ENCODE measurements around the gene SLC35B2.

SLC35B2 gene

DNA sequence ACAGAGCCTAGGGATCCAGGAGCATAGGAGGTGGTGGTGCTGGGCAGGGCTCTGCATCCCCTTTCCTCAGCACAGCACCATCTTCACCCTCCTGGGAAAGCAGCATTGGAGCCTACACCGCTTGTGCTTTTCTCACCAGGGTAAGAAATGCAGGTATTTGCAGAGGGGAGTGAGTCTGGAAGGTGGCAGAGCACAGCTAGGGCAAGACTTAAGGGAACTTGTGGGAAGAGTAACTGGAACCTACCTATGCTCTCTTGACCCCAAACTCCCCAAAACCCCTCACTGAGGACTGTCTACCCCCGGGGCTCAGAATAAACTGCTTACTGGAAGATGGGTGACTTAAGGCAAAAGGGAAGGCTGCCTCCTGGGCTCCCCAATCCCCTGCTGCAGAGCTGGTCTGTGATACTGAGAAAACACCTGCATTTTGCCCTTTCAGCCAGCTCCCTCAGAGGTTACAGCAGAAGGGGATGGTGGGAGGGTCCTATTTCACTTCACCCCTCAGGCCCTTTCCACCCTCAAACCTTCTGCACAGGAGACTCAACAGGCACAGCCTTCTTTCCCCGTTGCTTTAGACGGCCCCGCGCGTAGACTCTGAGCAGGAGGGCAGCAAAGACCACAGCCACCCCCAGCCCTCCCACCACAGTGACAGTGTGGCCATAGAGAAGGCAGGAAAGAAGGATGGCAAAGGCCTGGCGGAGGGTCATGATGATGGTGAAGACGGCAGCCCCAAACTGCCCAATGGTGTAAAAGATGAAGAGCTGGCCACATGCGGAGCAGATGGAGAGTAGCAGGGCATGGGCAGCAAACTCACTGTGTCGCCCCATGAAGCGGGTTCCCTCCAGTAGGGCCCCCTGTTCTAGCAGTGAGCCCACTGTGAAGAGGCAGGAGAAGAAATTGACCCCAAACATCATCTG, 2.9 kb downstream of the SLC35B2 start:
- DNase-seq (ENCODE audit: low spot score), result peak; percentile 70

DNA sequence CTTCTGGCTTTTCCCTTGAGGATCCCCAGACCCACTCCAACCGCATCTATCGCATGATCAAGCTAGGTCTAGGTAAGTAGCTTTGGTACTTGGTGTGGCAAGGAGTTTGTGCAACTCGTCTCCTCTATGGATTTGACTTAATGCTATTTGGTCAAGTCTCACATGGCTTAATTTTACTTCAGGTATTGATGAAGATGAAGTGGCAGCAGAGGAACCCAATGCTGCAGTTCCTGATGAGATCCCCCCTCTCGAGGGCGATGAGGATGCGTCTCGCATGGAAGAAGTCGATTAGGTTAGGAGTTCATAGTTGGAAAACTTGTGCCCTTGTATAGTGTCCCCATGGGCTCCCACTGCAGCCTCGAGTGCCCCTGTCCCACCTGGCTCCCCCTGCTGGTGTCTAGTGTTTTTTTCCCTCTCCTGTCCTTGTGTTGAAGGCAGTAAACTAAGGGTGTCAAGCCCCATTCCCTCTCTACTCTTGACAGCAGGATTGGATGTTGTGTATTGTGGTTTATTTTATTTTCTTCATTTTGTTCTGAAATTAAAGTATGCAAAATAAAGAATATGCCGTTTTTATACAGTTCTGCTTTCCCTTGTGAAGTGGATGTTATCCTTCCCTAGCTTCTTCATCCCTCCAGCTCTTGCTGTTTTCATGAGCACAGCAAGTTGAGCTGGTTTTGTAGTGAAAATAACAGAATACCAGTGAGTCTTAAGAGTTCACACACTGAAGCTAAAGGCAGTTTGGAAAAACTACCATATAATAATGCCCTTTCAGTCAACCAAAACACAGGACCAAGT, 3.8 kb downstream of the SLC35B2 start:
- peak; percentile 77 for DNase-seq (ENCODE audit: low spot score)

DNA sequence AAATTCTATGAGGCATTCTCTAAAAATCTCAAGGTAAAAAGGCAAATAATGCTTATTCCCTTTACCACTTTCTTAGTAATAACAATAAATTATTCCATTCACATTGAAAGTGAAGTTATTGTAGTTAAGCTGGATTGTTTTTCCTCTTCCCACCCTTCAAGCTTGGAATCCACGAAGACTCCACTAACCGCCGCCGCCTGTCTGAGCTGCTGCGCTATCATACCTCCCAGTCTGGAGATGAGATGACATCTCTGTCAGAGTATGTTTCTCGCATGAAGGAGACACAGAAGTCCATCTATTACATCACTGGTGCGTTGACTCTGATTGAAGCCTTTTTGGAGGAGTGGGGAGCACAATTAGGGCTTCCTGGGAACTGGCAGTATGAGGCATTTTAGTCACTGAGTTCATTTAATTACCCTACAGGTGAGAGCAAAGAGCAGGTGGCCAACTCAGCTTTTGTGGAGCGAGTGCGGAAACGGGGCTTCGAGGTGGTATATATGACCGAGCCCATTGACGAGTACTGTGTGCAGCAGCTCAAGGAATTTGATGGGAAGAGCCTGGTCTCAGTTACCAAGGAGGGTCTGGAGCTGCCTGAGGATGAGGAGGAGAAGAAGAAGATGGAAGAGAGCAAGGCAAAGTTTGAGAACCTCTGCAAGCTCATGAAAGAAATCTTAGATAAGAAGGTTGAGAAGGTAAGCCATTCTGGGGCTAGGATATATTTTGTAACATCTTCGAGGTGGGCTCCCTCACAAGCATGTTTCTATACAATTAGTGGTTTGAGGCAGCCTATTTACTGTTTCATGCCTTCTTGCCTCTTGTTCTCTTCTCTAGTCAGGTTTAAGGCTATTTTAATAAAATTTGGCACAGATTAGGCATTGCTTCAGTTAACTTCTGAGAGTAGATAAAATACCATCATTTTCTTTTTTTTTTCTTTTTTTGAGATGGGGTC, 5.5 kb downstream of the SLC35B2 start:
- DNase-seq (ENCODE audit: low spot score), result peak; percentile 51

DNA sequence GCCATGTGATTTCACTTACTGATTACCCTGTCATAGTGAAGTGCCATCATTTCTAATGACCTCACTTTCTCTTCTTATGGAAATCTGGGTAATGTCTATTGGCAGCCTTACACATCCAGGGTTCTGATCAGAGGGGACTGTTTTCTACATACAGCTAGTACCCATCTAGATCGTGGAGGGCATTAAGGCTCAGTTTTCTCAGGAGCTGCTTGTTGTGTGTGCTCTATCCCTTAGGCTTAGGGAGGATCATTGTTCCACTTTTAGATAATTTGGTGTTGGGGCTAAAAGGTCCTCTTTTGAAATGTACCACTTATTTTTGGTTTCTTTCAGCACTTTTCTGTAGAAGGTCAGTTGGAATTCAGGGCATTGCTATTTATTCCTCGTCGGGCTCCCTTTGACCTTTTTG, 6.6 kb downstream of the SLC35B2 start:
- peak; percentile 45 for DNase-seq (ENCODE audit: low spot score)

DNA sequence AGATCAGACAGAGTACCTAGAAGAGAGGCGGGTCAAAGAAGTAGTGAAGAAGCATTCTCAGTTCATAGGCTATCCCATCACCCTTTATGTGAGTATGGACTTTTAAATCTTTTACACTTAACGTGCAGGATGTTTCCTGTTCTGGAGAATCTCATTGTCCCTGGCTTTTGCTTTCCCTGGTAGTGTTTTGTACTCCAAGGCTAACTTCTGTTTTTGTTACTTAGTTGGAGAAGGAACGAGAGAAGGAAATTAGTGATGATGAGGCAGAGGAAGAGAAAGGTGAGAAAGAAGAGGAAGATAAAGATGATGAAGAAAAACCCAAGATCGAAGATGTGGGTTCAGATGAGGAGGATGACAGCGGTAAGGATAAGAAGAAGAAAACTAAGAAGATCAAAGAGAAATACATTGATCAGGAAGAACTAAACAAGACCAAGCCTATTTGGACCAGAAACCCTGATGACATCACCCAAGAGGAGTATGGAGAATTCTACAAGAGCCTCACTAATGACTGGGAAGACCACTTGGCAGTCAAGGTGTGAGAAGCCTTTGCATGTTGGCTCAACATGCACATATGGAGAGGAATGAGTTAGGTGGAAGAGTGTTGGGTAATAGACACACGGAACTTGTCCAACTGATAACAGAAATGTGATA, 7.1 kb downstream of the SLC35B2 start:
- DNase-seq (ENCODE audit: low spot score), result no peak

DNA sequence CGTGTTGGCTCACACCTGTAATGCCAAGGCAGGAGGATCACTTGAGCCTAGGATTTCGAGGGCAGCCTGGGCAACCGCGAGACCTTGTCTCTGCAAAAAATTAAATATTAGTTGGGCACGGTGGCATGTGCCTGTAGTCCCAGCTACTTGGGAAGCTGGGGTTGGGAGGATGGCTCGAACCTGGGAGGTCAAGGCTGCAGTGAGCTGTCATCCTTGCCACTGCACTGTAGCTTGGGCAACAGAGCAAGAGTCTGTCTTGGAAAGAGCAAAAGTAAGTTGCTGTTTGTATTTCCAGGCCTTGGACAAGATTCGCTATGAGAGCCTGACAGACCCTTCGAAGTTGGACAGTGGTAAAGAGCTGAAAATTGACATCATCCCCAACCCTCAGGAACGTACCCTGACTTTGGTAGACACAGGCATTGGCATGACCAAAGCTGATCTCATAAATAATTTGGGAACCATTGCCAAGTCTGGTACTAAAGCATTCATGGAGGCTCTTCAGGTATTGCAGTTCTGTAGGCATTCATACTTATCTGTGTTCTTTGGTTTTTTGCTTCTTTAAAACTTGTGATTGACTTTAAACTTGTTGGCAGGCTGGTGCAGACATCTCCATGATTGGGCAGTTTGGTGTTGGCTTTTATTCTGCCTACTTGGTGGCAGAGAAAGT, 8.1 kb downstream of the SLC35B2 start:
- DNase-seq (ENCODE audit: low spot score), result peak; percentile 25

DNA sequence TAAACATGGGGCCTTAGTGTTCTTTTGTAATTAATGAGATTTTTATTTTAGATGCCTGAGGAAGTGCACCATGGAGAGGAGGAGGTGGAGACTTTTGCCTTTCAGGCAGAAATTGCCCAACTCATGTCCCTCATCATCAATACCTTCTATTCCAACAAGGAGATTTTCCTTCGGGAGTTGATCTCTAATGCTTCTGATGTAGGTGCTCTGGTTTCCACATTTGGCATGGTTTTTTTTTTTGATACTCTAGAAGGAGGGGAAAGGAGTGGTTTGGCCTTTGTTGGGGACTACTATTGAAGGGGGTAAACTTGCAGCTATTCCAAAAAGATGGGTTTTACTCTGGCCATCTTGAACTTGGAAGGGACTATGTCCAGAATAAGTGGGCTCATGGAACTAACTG, 8.7 kb downstream of the SLC35B2 start:
- DNase-seq (ENCODE audit: low spot score), result no peak

DNA sequence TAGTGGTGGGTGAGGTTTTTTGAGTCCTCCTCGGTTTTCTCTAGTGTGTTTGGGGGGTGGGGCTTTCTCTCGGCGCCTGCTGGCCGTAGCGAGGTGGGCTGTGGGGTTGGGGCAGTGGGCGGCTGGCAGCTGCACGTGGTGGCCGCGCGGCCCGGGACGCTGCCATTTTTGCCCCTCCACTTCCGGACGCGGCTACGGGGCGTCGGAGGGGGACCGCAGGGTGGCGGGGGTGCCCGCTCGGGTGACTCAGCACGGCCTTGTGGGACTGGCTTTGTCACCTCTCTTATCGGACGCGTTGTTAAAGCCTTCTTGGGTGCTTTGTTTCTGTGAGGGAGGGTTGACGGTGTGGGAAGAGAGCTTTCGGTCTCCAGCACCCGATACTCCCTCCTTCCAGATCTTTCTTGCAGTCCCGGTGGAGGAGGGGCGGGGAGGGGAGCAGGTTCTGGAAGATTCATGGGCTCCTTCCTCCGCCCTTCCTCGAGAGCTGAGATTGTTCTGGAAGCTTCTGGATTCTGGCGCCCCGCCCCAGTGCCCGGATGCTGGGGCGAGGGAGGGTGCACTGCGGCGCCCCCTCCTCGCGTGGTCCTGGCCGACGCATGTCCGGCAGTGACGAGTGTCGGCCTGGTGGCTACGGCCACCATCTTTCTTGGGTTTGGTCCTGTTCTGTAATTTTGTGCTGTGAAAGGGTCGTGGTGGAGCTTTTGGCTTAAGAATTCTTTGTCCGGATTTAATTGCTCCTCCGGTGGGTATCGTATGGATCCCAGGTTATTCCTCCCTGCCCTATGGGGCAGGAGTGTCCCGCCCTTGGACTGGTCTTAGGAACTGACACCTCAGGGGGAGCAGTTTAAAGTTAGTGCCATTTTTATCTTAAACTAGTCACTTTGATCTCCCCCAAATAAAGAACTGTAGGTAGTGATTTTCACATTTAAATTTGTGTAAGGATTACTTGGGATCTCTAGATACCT, 9.7 kb downstream of the SLC35B2 start:
- DNase-seq (ENCODE audit: low spot score), result peak; percentile 64

DNA sequence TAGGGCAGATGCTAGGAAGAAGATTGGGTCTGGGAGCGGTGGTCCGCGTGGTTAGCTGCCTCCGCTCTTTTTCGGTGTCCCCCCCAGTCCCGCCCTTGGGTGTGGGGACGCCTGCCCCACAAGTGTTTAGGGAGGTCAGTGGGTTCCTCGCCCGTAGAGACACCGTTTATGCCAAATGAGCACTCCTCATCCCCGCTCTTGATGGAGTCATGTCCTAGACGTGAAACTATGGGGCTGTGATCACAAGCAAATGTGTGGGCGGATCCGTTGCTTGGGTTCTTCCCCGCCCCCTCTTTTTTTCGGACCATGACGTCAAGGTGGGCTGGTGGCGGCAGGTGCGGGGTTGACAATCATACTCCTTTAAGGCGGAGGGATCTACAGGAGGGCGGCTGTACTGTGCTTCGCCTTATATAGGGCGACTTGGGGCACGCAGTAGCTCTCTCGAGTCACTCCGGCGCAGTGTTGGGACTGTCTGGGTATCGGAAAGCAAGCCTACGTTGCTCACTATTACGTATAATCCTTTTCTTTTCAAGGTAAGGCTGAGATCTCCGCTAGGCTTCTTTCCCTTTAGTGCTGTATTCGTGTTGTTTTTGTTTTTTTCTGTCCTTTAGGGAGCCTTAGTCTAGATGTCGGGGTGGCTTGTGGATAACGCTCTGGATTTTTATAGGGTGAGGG, 10.5 kb downstream of the SLC35B2 start, which contains the start of gene HSP90AB1:
Gene HSP90AB1, plus strand, starts transcription at position 439 of the 675 bp plus-strand sequence. CDS start 1,529 bp downstream, outside the sequence.
- peak; percentile 99 for DNase-seq (ENCODE audit: low spot score)

DNA sequence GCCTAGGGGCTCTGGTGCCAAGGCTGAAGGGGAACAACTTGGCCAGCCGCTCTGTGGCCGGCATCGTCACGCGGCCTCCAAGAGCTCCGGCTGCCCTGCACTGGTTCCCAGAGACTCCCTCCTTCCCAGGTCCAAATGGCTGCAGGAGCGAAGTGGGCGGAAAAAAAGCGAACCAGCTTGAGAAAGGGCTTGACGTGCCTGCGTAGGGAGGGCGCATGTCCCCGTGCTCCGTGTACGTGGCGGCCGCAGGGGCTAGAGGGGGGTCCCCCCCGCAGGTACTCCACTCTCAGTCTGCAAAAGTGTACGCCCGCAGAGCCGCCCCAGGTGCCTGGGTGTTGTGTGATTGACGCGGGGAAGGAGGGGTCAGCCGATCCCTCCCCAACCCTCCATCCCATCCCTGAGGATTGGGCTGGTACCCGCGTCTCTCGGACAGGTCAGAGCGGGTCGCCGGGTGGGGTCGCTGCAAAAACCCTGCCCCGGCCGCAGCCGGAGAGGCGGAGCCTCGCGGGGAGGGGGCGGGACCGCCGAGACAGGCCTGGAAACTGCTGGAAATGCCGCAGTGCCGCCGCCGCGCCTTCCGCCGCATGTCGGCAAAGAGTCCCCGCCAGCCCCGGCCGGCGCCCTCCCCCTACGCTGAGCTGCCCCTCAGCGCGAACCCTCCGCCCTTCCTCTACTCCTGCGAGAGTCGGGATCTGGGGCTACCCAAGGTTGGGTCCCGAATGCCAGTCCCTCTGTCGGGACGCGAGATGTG, 11.2 kb downstream of the SLC35B2 start:
- peak; percentile 84 for DNase-seq (ENCODE audit: low spot score)

DNA sequence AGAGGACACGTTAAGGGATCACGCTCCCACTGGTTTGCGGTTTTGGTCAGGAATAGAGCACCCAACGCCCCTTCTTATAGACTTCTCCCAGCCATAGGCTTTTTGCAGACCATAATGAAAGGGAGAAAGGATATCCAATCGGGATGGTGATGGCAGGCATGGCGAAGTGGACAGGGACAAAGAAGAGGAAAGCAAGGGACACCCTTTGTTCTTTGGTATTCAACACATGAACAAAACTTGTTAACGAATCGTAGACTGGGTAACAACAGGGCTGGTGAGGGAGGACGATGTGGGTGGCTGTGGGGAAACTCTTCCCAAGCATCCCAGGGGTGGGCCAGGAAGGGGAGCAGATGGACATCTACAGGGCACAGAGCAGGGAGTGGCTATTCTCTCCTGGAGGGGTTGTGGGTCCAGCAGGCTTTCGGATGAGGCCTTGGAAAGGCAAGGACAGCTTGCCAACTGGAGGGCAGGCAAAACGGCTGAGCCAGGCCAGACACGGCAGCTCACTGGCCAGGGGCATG, 11.9 kb downstream of the SLC35B2 start:
- no peak for DNase-seq (ENCODE audit: low spot score)

DNA sequence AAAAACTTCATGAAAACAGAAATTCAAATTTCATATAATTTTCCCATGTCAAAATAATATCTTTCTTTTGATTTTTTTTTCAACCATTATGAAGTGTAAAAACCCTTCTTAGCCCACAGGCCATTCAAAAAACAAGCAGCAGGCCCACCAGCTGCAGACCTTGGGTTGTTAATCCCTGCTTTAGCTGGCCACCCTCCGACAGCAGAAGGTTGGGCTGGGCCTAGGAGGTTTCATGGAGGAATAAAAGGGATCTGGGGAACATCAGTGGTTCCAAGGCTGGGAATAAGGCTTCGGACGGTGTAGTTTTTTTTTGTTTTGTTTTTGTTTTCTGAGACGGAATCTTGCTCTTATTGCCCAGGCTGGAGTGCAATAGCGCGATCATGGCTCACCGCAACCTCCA, 14.0 kb downstream of the SLC35B2 start:
- no peak for DNase-seq (ENCODE audit: low spot score)

DNA sequence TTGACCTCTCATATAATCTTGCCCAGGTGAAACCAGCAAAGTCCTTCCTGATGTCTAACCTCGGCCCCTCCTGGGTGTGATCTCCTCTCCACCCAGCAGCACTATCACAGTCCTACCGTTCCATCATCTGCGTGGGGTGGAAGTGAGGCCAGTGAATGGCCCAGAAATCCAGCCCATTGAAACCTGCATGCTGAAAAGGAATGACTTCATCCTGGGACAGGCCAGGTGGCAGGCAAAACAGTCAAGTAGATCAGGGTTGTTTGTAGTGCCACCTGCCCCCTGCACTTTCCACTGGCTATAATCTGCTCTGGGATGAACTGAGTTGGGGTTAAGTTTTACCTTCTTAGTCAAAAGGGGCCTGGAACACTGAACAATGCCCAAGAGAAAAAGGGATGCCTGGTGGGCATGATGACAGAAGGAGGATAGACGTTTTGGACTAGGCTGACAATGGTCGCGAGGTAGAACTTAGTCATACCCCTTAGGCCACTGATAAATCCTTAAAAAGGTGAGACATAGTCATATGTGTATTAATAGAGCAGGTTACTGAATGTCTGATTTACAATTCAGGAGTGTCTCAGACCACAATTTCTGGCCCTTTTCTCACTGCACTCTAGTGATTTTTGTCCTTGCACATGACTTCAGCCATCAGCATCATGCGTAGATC, 18.5 kb downstream of the SLC35B2 start:
- DNase-seq (ENCODE audit: low spot score), result no peak

DNA sequence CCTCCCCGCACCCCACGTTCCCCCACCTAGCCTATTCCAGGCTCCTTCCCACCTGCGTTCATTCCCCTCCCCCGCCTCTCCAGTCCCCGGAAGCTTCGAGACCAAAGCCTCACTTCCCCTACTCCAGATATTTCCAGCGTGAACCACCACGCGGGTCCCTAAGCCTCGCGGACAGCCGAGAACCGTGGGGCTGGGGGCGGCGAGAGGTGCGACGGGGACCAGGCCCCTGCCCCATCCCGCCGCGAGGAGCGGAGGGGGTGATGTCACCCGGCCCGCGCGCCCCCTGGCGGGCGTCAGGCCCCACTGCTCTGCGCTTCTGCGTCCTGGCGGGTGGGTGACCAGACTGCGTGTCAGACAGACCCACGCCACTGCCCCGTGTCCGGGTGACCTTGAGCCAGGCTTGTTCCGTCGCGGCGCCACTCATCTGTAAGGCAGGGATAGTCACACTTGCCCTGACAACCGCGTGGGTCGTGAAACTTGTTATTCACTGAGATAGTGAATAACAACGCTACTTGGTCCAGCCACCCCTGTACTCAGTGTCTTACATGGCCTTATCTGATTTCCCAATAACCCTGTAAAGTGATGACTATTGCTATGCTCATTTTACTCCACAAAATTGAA, 19.4 kb downstream of the SLC35B2 start:
- DNase-seq (ENCODE audit: low spot score), result peak; percentile 81

DNA sequence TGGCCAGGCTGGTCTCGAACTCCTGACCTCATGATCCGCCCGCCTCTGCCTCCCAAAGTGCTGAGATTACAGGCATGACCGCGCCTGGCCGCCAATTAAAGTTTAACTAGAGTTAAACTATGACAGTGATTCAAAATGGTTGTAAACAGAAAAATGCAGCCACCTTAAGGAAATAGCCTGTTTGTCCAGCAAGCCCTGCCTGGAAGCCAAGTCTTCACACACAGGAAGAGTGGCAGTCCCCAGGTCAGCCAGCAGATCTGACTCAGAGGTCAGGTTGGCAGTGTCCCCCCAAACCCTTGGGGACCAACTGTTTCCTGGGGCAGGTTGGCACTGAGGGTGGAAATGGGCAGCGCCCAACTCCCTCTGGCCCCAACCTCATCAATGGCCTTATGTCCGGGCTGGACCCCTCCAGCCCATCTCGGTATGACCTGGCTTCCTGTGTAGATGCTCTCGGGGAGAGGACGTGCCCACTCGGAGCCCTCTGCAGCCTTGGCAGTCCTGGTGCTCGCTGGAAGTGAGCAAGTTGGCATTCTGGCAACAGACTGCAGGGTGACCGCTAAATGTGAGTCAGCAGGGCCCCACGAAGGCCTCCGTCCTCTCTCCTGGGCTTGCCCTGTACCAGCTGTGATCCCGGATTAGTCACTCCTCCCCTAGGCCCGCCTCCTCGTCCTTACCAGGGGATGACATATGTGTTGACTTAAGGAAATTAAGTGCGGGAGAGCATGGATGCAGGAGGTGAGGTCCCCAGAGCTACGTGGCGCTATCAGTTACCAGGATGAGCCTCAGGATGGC, 20.1 kb downstream of the SLC35B2 start:
- peak; percentile 41 for DNase-seq (ENCODE audit: low spot score)

DNA sequence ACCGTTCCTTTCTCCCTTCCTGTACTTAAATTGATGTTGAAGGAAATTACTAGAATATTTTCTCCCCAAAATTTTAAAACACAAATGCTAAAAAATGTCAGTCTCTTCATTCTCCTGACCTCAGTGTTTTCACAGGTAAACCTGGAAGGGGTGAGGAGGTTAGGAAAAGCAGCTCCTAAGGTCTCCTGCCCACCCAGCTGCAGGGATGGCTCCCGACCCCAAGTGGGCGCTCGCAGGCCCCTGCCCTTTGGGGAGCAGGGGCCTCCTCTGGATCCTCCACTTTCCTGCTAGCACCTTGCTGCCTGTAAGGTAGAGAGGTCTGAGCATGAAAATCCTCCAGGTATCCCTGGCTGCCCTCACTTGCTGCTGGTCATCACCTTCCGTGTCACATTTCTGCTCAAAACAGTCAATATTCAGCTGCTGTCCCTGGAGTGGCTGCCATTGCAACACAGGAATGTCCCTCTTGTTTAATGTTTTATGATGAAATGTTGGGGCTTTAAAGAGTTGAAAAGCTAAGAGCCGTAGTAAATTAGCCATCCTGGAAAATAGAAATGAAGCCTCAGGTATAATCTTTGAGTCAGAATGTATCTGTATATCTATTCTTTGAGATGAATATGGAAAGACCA, 21.3 kb downstream of the SLC35B2 start:
- no peak for DNase-seq (ENCODE audit: low spot score)
